Activated naive CD4-positive, alpha-beta T cell treated with anti-CD3 and anti-CD28 coated beads for 36 hours (primary cell): ENCODE results near the gene SPRR4. TPM values are rescaled to one million over a fixed set of nuclear protein-coding genes. Genes with fewer than 3 reads are reported as not detected.

ENCODE experiments used
- CTCF ChIA-PET: fragments of 350-600 bp; sonication (Branson Sonifier 250); formaldehyde crosslinking; loops from one replicate; lab custom pipeline; 2021; ENCODE audit warnings: antibody characterized with exemption; lab: Charles Lee
- DNase-seq: peaks from one replicate; pipeline ENCODE4 v3.0.0-alpha.2; 2020
- H3K27ac Mint-ChIP-seq: one replicate; pipeline ENCODE4 v1.8.0; 2021; ENCODE audit warnings: mild to moderate bottlenecking, mixed read lengths
- H3K27me3 Mint-ChIP-seq: one replicate; pipeline ENCODE4 v1.8.0; 2021; ENCODE audit warnings: low read depth, mixed read lengths
- H3K36me3 Mint-ChIP-seq: one replicate; pipeline ENCODE4 v1.8.0; 2021; ENCODE audit warnings: low read depth, mixed read lengths
- H3K4me1 Mint-ChIP-seq: one replicate; pipeline ENCODE4 v1.8.0; 2021; ENCODE audit warnings: low read depth, mixed read lengths
- H3K4me3 Mint-ChIP-seq: one replicate; pipeline ENCODE4 v1.8.0; 2021; ENCODE audit warnings: mild to moderate bottlenecking, moderate library complexity, mixed read lengths
- H3K9me3 Mint-ChIP-seq: one replicate; pipeline ENCODE4 v1.8.0; 2021; ENCODE audit warnings: mixed read lengths
- intact Hi-C: fragments of 100-400 bp; cut with micrococcal nuclease; formaldehyde crosslinking; loops from one replicate; pipeline ENCODE4 v1.15.1; 2023
- total RNA-seq, 2 experiments: library from RNA; stranded (reverse); gene quantifications; one replicate each; pipeline ENCODE4 v1.2.3, GENCODE V29; 2021

Gene SPRR4
- not detected for total RNA-seq

- no peaks in the 10 kb centered on the region for H3K36me3 Mint-ChIP-seq
- H3K27ac Mint-ChIP-seq = no peak within 1 kb of the TSS
- no peaks in the 10 kb centered on the region for H3K9me3 Mint-ChIP-seq
- no peak within 1 kb of the TSS for H3K4me3 Mint-ChIP-seq
- no peaks in the 10 kb centered on the region for H3K4me1 Mint-ChIP-seq
- CTCF ChIA-PET = no interaction called here
- peaks cover 10% of the 10 kb centered on the region for H3K27me3 Mint-ChIP-seq
- intact Hi-C loops = no loop called here
- DNase-seq = no peak
Observed at GRCh38 chr1:152970495-152970894, at the start of gene SPRR4. Gene SPRR4 (plus strand): TSS chr1:152970648. CDS start chr1:152971891, 1,243 bp downstream.

- no peaks in the 10 kb centered on the region for H3K36me3 Mint-ChIP-seq
- H3K27ac Mint-ChIP-seq = no peak overlapping the region
- intact Hi-C loops = no loop called here
- no peak overlapping the region for H3K4me3 Mint-ChIP-seq
- no peaks in the 10 kb centered on the region for H3K4me1 Mint-ChIP-seq
- peaks cover 13% of the 10 kb centered on the region for H3K27me3 Mint-ChIP-seq
- no peaks in the 10 kb centered on the region for H3K9me3 Mint-ChIP-seq
- no peak for DNase-seq
- CTCF ChIA-PET = interaction anchor here (0.9 kb wide), 1 partner anchor 54 kb away, joined by 4 read pairs; no protein-coding TSS in a partner anchor
Observed at GRCh38 chr1:152924191-152924590, 46.3 kb upstream of the SPRR4 start.

DNA sequence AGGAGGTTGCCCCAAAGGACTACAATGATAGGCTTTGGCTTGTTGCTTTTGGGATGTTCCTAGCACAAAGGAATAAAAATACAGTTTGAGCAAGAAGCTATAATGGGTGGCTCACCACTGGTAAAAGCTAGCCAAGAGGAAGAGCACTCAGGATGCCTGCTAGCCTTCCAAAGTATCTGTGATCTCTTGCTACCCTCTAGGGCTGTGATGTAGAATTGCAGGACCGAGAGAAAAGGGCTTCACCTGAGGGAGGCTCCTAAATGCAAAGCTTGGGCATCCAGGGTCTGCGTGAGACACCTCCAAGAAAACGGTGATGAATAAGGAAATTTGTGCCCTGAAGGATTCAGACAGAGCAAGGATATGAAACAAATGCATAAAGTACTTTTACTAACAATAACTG lies 44.4 kb upstream of the SPRR4 start:
- peaks cover 13% of the 10 kb centered on the region for H3K27me3 Mint-ChIP-seq
- no peaks in the 10 kb centered on the region for H3K4me1 Mint-ChIP-seq
- H3K36me3 Mint-ChIP-seq = no peaks in the 10 kb centered on the region
- H3K9me3 Mint-ChIP-seq = no peaks in the 10 kb centered on the region
- CTCF ChIA-PET = interaction anchor here (0.8 to 1.0 kb wide), 3 partner anchors 16 to 569 kb away, joined by 3 read pairs; no protein-coding TSS in a partner anchor
- no peak overlapping the region for H3K27ac Mint-ChIP-seq
- intact Hi-C loops = loop anchor here (1.0 kb wide), 1 partner anchor 57 kb away; no protein-coding TSS in a partner anchor
- DNase-seq = no peak
- H3K4me3 Mint-ChIP-seq = no peak overlapping the region

GRCh38 chr1:152928671-152929070 lies 41.8 kb upstream of the SPRR4 start:
- Mint-ChIP-seq H3K27ac (no peak overlapping the region), H3K9me3 (no peaks in the 10 kb centered on the region), H3K4me3 (no peak overlapping the region), H3K27me3 (peaks cover 10% of the 10 kb centered on the region), H3K36me3 (no peaks in the 10 kb centered on the region), H3K4me1 (no peaks in the 10 kb centered on the region)
- CTCF ChIA-PET = no interaction called here
- intact Hi-C loops = no loop called here
- DNase-seq = no peak

GRCh38 chr1:152932170-152932811 lies 38.2 kb upstream of the SPRR4 start:
- DNase-seq = no peak
- CTCF ChIA-PET = no interaction called here
- Mint-ChIP-seq H3K4me3 (no peak overlapping the region), H3K4me1 (no peaks in the 10 kb centered on the region), H3K27me3 (peaks cover 3% of the 10 kb centered on the region), H3K36me3 (no peaks in the 10 kb centered on the region), H3K27ac (no peak overlapping the region), H3K9me3 (no peaks in the 10 kb centered on the region)
- intact Hi-C loops = no loop called here

DNA sequence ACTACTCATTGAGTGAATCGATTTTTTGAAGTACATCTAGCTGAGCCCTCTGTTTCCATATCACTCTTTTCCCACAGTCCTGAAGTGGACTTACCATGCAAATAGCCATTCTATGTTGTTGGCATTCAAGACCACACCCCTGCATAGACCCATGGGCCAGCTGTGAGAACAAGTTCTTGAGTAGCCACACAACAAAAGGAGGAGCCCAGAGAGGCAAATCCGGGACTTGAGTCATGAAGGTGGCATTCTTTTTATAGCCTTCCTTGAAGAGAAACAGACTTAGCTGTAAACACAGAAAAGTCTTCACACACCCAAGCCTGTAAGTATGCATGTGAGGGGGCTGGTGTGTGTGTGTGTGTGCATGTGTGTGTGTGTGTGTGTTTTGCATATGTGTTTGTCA lies 37.3 kb upstream of the SPRR4 start:
- Mint-ChIP-seq H3K9me3 (no peaks in the 10 kb centered on the region), H3K27me3 (peaks cover 3% of the 10 kb centered on the region), H3K4me1 (no peaks in the 10 kb centered on the region), H3K4me3 (no peak overlapping the region), H3K27ac (no peak overlapping the region), H3K36me3 (no peaks in the 10 kb centered on the region)
- no peak for DNase-seq
- intact Hi-C loops = no loop called here
- CTCF ChIA-PET = no interaction called here

GRCh38 chr1:152940614-152941013 lies 29.8 kb upstream of the SPRR4 start:
- CTCF ChIA-PET = no interaction called here
- intact Hi-C loops = no loop called here
- no peak for DNase-seq
- H3K36me3 Mint-ChIP-seq = no peaks in the 10 kb centered on the region
- H3K4me3 Mint-ChIP-seq = no peak overlapping the region
- no peaks in the 10 kb centered on the region for H3K9me3 Mint-ChIP-seq
- H3K27ac Mint-ChIP-seq = no peak overlapping the region
- no peaks in the 10 kb centered on the region for H3K4me1 Mint-ChIP-seq
- H3K27me3 Mint-ChIP-seq = peaks cover 6% of the 10 kb centered on the region

DNA sequence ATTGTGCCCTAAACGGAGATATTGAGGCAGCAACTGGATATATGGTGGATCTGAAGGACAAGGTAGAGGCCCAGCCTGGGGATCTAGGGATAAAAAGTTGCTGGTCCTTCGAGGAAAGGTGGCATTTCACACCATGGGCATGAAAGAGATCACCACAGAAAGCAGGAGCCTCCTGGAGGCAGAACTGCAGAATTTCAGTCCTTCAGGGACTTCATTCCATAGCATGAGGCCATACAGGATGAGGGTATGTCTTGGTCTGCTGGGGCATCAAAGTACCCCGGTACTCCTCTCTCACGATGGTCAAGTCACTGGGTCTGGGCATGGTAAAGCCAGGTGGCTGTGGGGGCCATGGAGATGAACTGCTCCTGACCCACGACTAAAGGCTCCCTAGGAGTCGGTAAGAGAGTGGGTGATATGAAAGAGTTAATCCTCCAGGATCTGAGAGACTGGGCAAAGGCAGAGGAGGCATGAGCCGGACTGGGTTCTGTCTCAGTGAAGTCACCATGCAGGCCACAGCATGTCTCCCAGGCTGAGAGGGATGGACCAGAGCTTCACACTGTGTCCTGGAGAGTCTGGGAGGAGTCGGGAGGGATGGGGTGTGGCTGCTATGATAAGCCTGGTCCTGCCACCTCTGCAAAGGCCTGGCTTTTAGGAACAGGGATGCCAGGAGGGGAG lies 29.3 kb upstream of the SPRR4 start:
- H3K9me3 Mint-ChIP-seq = no peaks in the 10 kb centered on the region
- H3K4me1 Mint-ChIP-seq = no peaks in the 10 kb centered on the region
- intact Hi-C loops = no loop called here
- no peaks in the 10 kb centered on the region for H3K36me3 Mint-ChIP-seq
- no peak overlapping the region for H3K4me3 Mint-ChIP-seq
- CTCF ChIA-PET = no interaction called here
- no peak overlapping the region for H3K27ac Mint-ChIP-seq
- H3K27me3 Mint-ChIP-seq = peaks cover 9% of the 10 kb centered on the region
- no peak for DNase-seq

- peaks cover 12% of the 10 kb centered on the region for H3K27me3 Mint-ChIP-seq
- H3K4me3 Mint-ChIP-seq = no peak overlapping the region
- DNase-seq = no peak
- H3K4me1 Mint-ChIP-seq = no peaks in the 10 kb centered on the region
- CTCF ChIA-PET = no interaction called here
- no peaks in the 10 kb centered on the region for H3K9me3 Mint-ChIP-seq
- no peaks in the 10 kb centered on the region for H3K36me3 Mint-ChIP-seq
- intact Hi-C loops = no loop called here
- H3K27ac Mint-ChIP-seq = no peak overlapping the region
Observed at GRCh38 chr1:152942161-152942560, 28.3 kb upstream of the SPRR4 start.

DNA sequence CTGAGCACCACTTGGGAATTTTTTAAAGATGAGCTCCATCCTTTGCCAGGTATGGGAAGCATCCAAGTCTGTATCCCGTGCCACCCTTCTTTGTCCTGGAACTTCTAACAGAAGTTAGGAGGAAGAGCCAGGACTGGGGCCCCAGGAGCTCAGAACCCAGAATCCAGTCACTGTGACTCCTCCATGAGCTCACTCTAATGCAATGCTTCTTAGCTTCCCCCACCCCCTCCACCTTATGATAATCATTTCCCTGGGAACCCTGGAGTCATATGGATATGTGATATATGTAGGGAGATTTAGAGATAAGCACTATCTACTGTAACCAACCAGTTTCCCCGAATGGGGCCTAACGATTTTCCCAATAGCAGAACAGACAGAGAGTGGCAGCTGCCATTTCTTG lies 24.2 kb upstream of the SPRR4 start:
- Mint-ChIP-seq H3K9me3 (no peaks in the 10 kb centered on the region), H3K4me1 (no peaks in the 10 kb centered on the region), H3K4me3 (no peak overlapping the region), H3K27ac (no peak overlapping the region), H3K36me3 (no peaks in the 10 kb centered on the region), H3K27me3 (peaks cover 5% of the 10 kb centered on the region)
- intact Hi-C loops = no loop called here
- DNase-seq = no peak
- CTCF ChIA-PET = no interaction called here

DNA sequence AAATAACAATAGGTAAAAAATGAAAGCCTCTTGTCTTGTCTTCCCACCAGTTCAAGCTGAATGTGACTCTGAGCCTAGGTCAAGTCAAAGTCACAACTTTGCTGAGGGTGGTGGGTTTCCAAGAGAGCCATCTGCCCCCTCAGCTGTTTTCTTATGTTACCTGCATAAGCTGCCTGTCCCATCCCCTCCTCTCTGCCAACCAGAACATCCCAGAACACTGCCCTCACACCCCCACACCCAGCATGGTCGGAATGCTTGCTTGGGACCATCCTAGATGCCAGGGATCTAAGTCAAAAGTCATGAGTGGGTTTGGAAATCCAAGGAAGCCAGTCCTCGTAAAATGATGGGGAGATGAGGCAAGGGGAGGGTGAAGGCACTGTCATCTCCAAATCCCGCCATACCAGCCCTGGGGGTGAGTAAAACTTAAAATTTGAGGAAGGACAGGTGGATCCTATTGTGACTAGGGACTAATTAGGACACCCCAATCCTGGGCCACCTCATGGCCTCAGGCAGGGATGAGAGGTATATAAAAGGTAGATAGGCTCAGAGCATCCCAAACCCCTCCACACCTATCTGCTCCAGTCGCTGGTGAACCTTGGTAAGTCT lies 23.7 kb upstream of the SPRR4 start, which contains the start of gene SPRR5:
TSS of gene SPRR5 (plus strand) at position 556 of the 606 bp plus-strand sequence. CDS start 1,349 bp downstream, outside the sequence.
- CTCF ChIA-PET = no interaction called here
- Mint-ChIP-seq H3K27ac (no peak within 1 kb of the TSS), H3K9me3 (no peaks in the 10 kb centered on the region), H3K27me3 (peaks cover 5% of the 10 kb centered on the region), H3K4me1 (no peaks in the 10 kb centered on the region), H3K36me3 (no peaks in the 10 kb centered on the region), H3K4me3 (no peak within 1 kb of the TSS)
- no peak for DNase-seq
- intact Hi-C loops = no loop called here

GRCh38 chr1:152951711-152952110 lies 18.7 kb upstream of the SPRR4 start:
- Mint-ChIP-seq H3K36me3 (no peaks in the 10 kb centered on the region), H3K27me3 (peaks cover 2% of the 10 kb centered on the region), H3K4me3 (no peak overlapping the region), H3K9me3 (no peaks in the 10 kb centered on the region), H3K4me1 (no peaks in the 10 kb centered on the region), H3K27ac (no peak overlapping the region)
- CTCF ChIA-PET = no interaction called here
- no peak for DNase-seq
- intact Hi-C loops = no loop called here
